ENCODE measurements around the gene MEX3D.

GRCh38 chr19:1514986-1515721 is 53.0 kb downstream of the MEX3D start:
- TF ChIP-seq CTCF (IDR thresholded peaks at IDR 0.05) (no peak), POLR2A (IDR thresholded peaks at IDR 0.05; ENCODE audit: low read depth) (no peak), POLR2AphosphoS5 (IDR thresholded peaks at IDR 0.05) (no peak), EP300 (IDR thresholded peaks at IDR 0.05) (no peak)

Measured in esophagus muscularis mucosa (tissue), 4 donors.